Lung (tissue), 12 donors: ENCODE data around the gene PRKACB. TPM values are rescaled to one million over a fixed set of nuclear protein-coding genes. Genes with fewer than 3 reads are reported as not detected.

ENCODE experiments used
- ATAC-seq: fragments of 200-7000 bp; cut with Tn5 transposase; one replicate; pipeline ENCODE4 v1.9.1; 2020; ENCODE audit warnings: moderate number of reproducible peaks; ENCODE audit not compliant: insufficient read depth, low FRiP score
- DNase-seq, 3 donors: peaks; one replicate each; pipeline ENCODE4 v3.0.0-alpha.2; 2013 to 2017
- H3K27ac ChIP-seq, 2 donors: one replicate each; pipeline ENCODE4 v1.5.1; 2013; ENCODE audit warnings: mild to moderate bottlenecking in 2 of 2, moderate library complexity in 2 of 2, control low read depth in 1 of 2, inconsistent platforms in 1 of 2, low read depth in 1 of 2, low read length in 1 of 2
- H3K27me3 ChIP-seq, 3 donors: one replicate each; pipeline ENCODE4 v1.5.1; 2013; ENCODE audit warnings: low read length in 2 of 3; ENCODE audit not compliant: control insufficient read depth in 3 of 3, insufficient read depth in 3 of 3
- H3K36me3 ChIP-seq, 4 donors: one replicate each; pipeline ENCODE4 v1.5.1; 2013; ENCODE audit warnings: low read length in 4 of 4, mild to moderate bottlenecking in 1 of 4, moderate library complexity in 1 of 4; ENCODE audit not compliant: control insufficient read depth in 4 of 4, insufficient read depth in 4 of 4
- H3K4me1 ChIP-seq, 5 donors: one replicate each; pipeline ENCODE4 v1.5.1; 2013; ENCODE audit warnings: low read length in 5 of 5, mild to moderate bottlenecking in 2 of 5, moderate library complexity in 1 of 5; ENCODE audit not compliant: control insufficient read depth in 5 of 5, insufficient read depth in 5 of 5
- H3K4me3 ChIP-seq: one replicate; pipeline ENCODE4 v1.5.1; 2013; ENCODE audit warnings: mild to moderate bottlenecking, control low read depth, moderate library complexity
- H3K9ac ChIP-seq, 2 donors: one replicate each; pipeline ENCODE4 v1.5.1; 2013; ENCODE audit warnings: low read length in 2 of 2, control low read depth in 1 of 2; ENCODE audit not compliant: insufficient read depth in 1 of 2
- H3K9me3 ChIP-seq, 4 donors: one replicate each; pipeline ENCODE4 v1.5.1; 2013; ENCODE audit warnings: low read length in 3 of 4, mild to moderate bottlenecking in 1 of 4, moderate library complexity in 1 of 4; ENCODE audit not compliant: control insufficient read depth in 4 of 4, insufficient read depth in 3 of 4
- CTCF ChIP-seq: IDR thresholded peaks from 2 replicates; pipeline ENCODE4 v1.5.1; 2012; ENCODE audit warnings: mild to moderate bottlenecking; ENCODE audit errors: control extremely low read depth, extremely low read depth
- WGBS, 2 donors: extraction: QIAGEN DNeasy Blood & Tissue Kit; methylation state at CpG; one replicate each; pipeline ENCODE4 v1.1.7; 2013; 5-methylcytosine and 5-hydroxymethylcytosine counted together
- polyA plus RNA-seq, 2 donors: library from polyadenylated mRNA; stranded (reverse); fragments of 200-250 nt; gene quantifications; one replicate each; pipeline ENCODE4 v1.2.1, GENCODE V29; 2013
- total RNA-seq, 2 donors: library from RNA; depleted of rRNA in 1 of 2; stranded (reverse); fragments of >200 nt in 1 of 2; gene quantifications; one replicate each; pipeline ENCODE4 v1.2.1, GENCODE V29; 2014 to 2021
- donor health status: control.
- donor health status: control.
- donor health status: Bipolar disorder and iron deficiency.
- donor health status: healthy.
- donor health status: DM: yes; HTN: yes; CAD: no.

The PRKACB gene
- total and polyA plus RNA-seq, 4 donors, result 4.2 to 43.1 (median 11.4) TPM

GRCh38 chr1:84266748-84267147 is 122.7 kb downstream of the PRKACB start:
- Histone ChIP-seq H3K27me3 (no peaks in the 10 kb centered on the region), H3K4me3 (no peak overlapping the region), H3K27ac (no peak overlapping the region), H3K9ac (no peak overlapping the region), H3K9me3 (no peaks in the 10 kb centered on the region), H3K36me3 (no peaks in the 10 kb centered on the region), H3K4me1 (no peaks in the 10 kb centered on the region)
- 0% methylated on average over 1 of the region's 1 CpG for WGBS, 2 donors
- ATAC-seq (no peak), DNase-seq (no peak)
- no peak for TF ChIP-seq CTCF

GRCh38 chr1:84267476-84267875 is 123.4 kb downstream of the PRKACB start:
- no peak for TF ChIP-seq CTCF
- no peak overlapping the region for H3K27ac ChIP-seq
- H3K27me3 ChIP-seq, result no peaks in the 10 kb centered on the region
- H3K4me3 ChIP-seq, result no peak overlapping the region
- ATAC-seq (no peak), DNase-seq (no peak)
- no peak overlapping the region for H3K9ac ChIP-seq
- H3K4me1 ChIP-seq, result no peaks in the 10 kb centered on the region
- no peaks in the 10 kb centered on the region for H3K9me3 ChIP-seq
- H3K36me3 ChIP-seq, result no peaks in the 10 kb centered on the region

GRCh38 chr1:84268346-84268745 is 124.3 kb downstream of the PRKACB start:
- ATAC-seq (no peak), DNase-seq (no peak)
- 87 to 89% methylated on average over 1 of the region's 1 CpG for WGBS, 2 donors
- Histone ChIP-seq H3K4me3 (no peak overlapping the region), H3K27ac (no peak overlapping the region), H3K9ac (no peak overlapping the region), H3K36me3 (no peaks in the 10 kb centered on the region), H3K9me3 (no peaks in the 10 kb centered on the region), H3K27me3 (no peaks in the 10 kb centered on the region), H3K4me1 (no peaks in the 10 kb centered on the region)
- no peak for TF ChIP-seq CTCF

- Histone ChIP-seq H3K27ac (no peak overlapping the region), H3K4me3 (no peak overlapping the region), H3K9ac (no peak overlapping the region), H3K36me3 (no peaks in the 10 kb centered on the region), H3K9me3 (no peaks in the 10 kb centered on the region), H3K4me1 (no peaks in the 10 kb centered on the region), H3K27me3 (no peaks in the 10 kb centered on the region)
- 30 to 65% methylated on average over 2 of the region's 2 CpGs for WGBS, 2 donors
- ATAC-seq (no peak), DNase-seq (no peak)
- no peak for TF ChIP-seq CTCF
These were observed 125.2 kb downstream of the PRKACB start for GRCh38 chr1:84269306-84269705.
